GM23338 (cell line): ENCODE measurements around the gene RNASE8. TPM values are rescaled to one million over a fixed set of nuclear protein-coding genes. Genes with fewer than 3 reads are reported as not detected.

Experiments
- ATAC-seq: fragments of 200-7000 bp; cut with Tn5 transposase; 3 replicates; pipeline ENCODE4 v1.9.1; 2020
- DNase-seq: peaks from one replicate; pipeline ENCODE4 v3.0.0-alpha.2; 2015; ENCODE audit warnings: low spot score
- H2AFZ ChIP-seq: fragments of 200-600 bp; sonication (generic); 2 replicates; pipeline ENCODE4 v1.8.0; 2016; ENCODE audit warnings: antibody characterized with exemption, mild to moderate bottlenecking, moderate library complexity
- H3F3A ChIP-seq: fragments of 200-600 bp; sonication (generic); replicated peaks from 2 replicates; pipeline ENCODE4 v1.8.0; 2017; ENCODE audit warnings: antibody characterized with exemption, mixed run types, low read depth
- H3K27ac ChIP-seq: fragments of 200-600 bp; sonication (generic); 2 replicates; pipeline ENCODE4 v1.6.1; 2016; ENCODE audit warnings: low read depth
- H3K27me3 ChIP-seq: fragments of 200-600 bp; sonication (generic); 2 replicates; pipeline ENCODE4 v1.8.0; 2016; ENCODE audit warnings: mild to moderate bottlenecking, mixed run types, moderate library complexity; ENCODE audit not compliant: insufficient read depth
- H3K36me3 ChIP-seq: fragments of 200-600 bp; sonication (generic); 2 replicates; pipeline ENCODE4 v1.8.0; 2016; ENCODE audit warnings: mild to moderate bottlenecking; ENCODE audit not compliant: insufficient read depth
- H3K4me1 ChIP-seq: fragments of 200-600 bp; sonication (generic); 2 replicates; pipeline ENCODE4 v1.8.0; 2016; ENCODE audit warnings: mild to moderate bottlenecking, moderate library complexity; ENCODE audit not compliant: insufficient read depth
- H3K4me2 ChIP-seq: fragments of 200-600 bp; sonication (generic); 2 replicates; pipeline ENCODE4 v1.7.1; 2017; ENCODE audit warnings: mixed run types
- H3K4me3 ChIP-seq: fragments of 200-600 bp; sonication (generic); 2 replicates; pipeline ENCODE4 v1.6.1; 2016; ENCODE audit warnings: mixed run types
- H3K79me2 ChIP-seq: fragments of 200-600 bp; sonication (generic); replicated peaks from 2 replicates; pipeline ENCODE4 v1.8.0; 2017; ENCODE audit warnings: mild to moderate bottlenecking; ENCODE audit not compliant: insufficient read depth
- H3K9me2 ChIP-seq: fragments of 200-600 bp; sonication (generic); 2 replicates; pipeline ENCODE4 v1.8.0; 2017; ENCODE audit not compliant: insufficient read depth
- H4K20me1 ChIP-seq: fragments of 200-600 bp; sonication (generic); replicated peaks from 2 replicates; pipeline ENCODE4 v1.8.0; 2017; ENCODE audit warnings: mild to moderate bottlenecking; ENCODE audit not compliant: insufficient read depth
- H3K27ac Mint-ChIP-seq: 2 replicates; pipeline ENCODE4 v1.8.0; 2020; ENCODE audit warnings: inconsistent platforms, mild to moderate bottlenecking, moderate library complexity, mixed read lengths
- H3K27me3 Mint-ChIP-seq: 3 replicates; pipeline ENCODE4 v1.8.0; 2022; ENCODE audit warnings: low read depth, mild to moderate bottlenecking, moderate library complexity, mixed read lengths, inconsistent platforms; ENCODE audit not compliant: insufficient read depth, poor library complexity
- H3K36me3 Mint-ChIP-seq: 3 replicates; pipeline ENCODE4 v1.8.0; 2021; ENCODE audit warnings: low read depth, mild to moderate bottlenecking, inconsistent platforms, moderate library complexity, mixed read lengths
- H3K4me1 Mint-ChIP-seq: 3 replicates; pipeline ENCODE4 v1.8.0; 2020; ENCODE audit warnings: mild to moderate bottlenecking, inconsistent platforms, mixed read lengths
- H3K4me3 Mint-ChIP-seq: 3 replicates; pipeline ENCODE4 v1.8.0; 2021; ENCODE audit warnings: moderate library complexity, mild to moderate bottlenecking, inconsistent platforms, mixed read lengths
- H3K9me3 Mint-ChIP-seq: 3 replicates; pipeline ENCODE4 v1.8.0; 2020; ENCODE audit warnings: moderate library complexity, mild to moderate bottlenecking, inconsistent platforms, mixed read lengths
- EZH2 ChIP-seq: fragments of 200-600 bp; sonication (generic); IDR thresholded peaks from one replicate; pipeline ENCODE4 v1.8.0; 2017; ENCODE audit warnings: antibody characterized with exemption, mild to moderate bottlenecking, low read depth; ENCODE audit not compliant: unreplicated experiment
- POLR2AphosphoS5 ChIP-seq: IDR thresholded peaks from 2 replicates; pipeline ENCODE4 v1.6.1; 2016; ENCODE audit warnings: antibody characterized with exemption, low read depth
- polyA plus RNA-seq: library from polyadenylated mRNA; unstranded; fragments of >200 nt; fragmentation: Nextera tagmentation; extraction: Ambion mirVana; gene quantifications from 2 replicates; pipeline ENCODE4 v1.2.1, GENCODE V29; 2016
- total RNA-seq: library from RNA; depleted of rRNA; stranded (reverse); fragments of >200 nt; shearing (Covaris generic); gene quantifications from 2 replicates; pipeline ENCODE4 v1.2.3, GENCODE V29; 2014
- TF ChIP-seq, protein P1 (sequence below): fragments of 250-450 bp; sonication (Bioruptor Pico); IDR thresholded peaks from 2 replicates; pipeline ENCODE4 v1.5.0; 2020; ENCODE audit warnings: mild to moderate bottlenecking, moderate library complexity

Gene RNASE8
- total and polyA plus RNA-seq, 2 experiments from 2014 or later: not detected

GRCh38 chr14:21075719-21076437, 18.3 kb downstream of the RNASE8 start:
- Histone ChIP-seq H3K79me2 (peaks cover 6% of the 10 kb centered on the region), H2AFZ (no peak overlapping the region), H3K4me3 (no peak overlapping the region), H3K9me2 (no peaks in the 10 kb centered on the region), H3K27ac (no peak overlapping the region), H3F3A (peaks cover 4% of the 10 kb centered on the region), H4K20me1 (peaks cover 3% of the 10 kb centered on the region), H3K4me2 (no peak overlapping the region), H3K27me3 (no peaks in the 10 kb centered on the region), H3K4me1 (peaks cover 13% of the 10 kb centered on the region), H3K36me3 (peaks cover 12% of the 10 kb centered on the region; the same call in 1 of the 2 replicates)
- no peak for DNase-seq
- TF ChIP-seq, protein P1, sequence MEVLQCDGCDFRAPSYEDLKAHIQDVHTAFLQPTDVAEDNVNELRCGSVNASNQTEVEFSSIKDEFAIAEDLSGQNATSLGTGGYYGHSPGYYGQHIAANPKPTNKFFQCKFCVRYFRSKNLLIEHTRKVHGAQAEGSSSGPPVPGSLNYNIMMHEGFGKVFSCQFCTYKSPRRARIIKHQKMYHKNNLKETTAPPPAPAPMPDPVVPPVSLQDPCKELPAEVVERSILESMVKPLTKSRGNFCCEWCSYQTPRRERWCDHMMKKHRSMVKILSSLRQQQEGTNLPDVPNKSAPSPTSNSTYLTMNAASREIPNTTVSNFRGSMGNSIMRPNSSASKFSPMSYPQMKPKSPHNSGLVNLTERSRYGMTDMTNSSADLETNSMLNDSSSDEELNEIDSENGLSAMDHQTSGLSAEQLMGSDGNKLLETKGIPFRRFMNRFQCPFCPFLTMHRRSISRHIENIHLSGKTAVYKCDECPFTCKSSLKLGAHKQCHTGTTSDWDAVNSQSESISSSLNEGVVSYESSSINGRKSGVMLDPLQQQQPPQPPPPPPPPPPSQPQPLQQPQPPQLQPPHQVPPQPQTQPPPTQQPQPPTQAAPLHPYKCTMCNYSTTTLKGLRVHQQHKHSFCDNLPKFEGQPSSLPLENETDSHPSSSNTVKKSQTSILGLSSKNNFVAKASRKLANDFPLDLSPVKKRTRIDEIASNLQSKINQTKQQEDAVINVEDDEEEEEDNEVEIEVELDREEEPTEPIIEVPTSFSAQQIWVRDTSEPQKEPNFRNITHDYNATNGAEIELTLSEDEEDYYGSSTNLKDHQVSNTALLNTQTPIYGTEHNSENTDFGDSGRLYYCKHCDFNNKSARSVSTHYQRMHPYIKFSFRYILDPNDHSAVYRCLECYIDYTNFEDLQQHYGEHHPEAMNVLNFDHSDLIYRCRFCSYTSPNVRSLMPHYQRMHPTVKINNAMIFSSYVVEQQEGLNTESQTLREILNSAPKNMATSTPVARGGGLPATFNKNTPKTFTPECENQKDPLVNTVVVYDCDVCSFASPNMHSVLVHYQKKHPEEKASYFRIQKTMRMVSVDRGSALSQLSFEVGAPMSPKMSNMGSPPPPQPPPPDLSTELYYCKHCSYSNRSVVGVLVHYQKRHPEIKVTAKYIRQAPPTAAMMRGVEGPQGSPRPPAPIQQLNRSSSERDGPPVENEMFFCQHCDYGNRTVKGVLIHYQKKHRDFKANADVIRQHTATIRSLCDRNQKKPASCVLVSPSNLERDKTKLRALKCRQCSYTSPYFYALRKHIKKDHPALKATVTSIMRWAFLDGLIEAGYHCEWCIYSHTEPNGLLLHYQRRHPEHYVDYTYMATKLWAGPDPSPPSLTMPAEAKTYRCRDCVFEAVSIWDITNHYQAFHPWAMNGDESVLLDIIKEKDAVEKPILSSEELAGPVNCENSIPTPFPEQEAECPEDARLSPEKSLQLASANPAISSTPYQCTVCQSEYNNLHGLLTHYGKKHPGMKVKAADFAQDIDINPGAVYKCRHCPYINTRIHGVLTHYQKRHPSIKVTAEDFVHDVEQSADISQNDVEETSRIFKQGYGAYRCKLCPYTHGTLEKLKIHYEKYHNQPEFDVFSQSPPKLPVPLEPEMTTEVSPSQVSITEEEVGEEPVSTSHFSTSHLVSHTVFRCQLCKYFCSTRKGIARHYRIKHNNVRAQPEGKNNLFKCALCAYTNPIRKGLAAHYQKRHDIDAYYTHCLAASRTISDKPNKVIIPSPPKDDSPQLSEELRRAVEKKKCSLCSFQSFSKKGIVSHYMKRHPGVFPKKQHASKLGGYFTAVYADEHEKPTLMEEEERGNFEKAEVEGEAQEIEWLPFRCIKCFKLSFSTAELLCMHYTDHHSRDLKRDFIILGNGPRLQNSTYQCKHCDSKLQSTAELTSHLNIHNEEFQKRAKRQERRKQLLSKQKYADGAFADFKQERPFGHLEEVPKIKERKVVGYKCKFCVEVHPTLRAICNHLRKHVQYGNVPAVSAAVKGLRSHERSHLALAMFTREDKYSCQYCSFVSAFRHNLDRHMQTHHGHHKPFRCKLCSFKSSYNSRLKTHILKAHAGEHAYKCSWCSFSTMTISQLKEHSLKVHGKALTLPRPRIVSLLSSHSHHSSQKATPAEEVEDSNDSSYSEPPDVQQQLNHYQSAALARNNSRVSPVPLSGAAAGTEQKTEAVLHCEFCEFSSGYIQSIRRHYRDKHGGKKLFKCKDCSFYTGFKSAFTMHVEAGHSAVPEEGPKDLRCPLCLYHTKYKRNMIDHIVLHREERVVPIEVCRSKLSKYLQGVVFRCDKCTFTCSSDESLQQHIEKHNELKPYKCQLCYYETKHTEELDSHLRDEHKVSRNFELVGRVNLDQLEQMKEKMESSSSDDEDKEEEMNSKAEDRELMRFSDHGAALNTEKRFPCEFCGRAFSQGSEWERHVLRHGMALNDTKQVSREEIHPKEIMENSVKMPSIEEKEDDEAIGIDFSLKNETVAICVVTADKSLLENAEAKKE (CRISPR knock-in tag): no peak
- no peak for TF ChIP-seq POLR2AphosphoS5
- peaks cover 81% of the 10 kb centered on the region for H3K36me3 Mint-ChIP-seq
- H3K27ac Mint-ChIP-seq: no peak overlapping the region; the same call in 1 of the 2 replicates
- H3K4me3 Mint-ChIP-seq: no peak overlapping the region; the same call in 2 of the 3 replicates
- ATAC-seq: no peak
- peaks cover 14% of the 10 kb centered on the region for H3K27me3 Mint-ChIP-seq
- peaks cover 19% of the 10 kb centered on the region for H3K4me1 Mint-ChIP-seq
- no peaks in the 10 kb centered on the region; the same call in 1 of the 3 replicates for H3K9me3 Mint-ChIP-seq

- Histone ChIP-seq H3K4me3 (no peak overlapping the region), H3K9me2 (no peaks in the 10 kb centered on the region), H3F3A (no peaks in the 10 kb centered on the region), H3K4me2 (no peak overlapping the region), H4K20me1 (peaks cover 3% of the 10 kb centered on the region), H3K36me3 (peaks cover 17% of the 10 kb centered on the region; the same call in 1 of the 2 replicates), H3K79me2 (peaks cover under 1% of the 10 kb centered on the region; the same call in 1 of the 2 replicates), H3K27me3 (no peaks in the 10 kb centered on the region), H3K27ac (no peak overlapping the region), H3K4me1 (peaks cover 3% of the 10 kb centered on the region), H2AFZ (no peak overlapping the region)
- Mint-ChIP-seq H3K36me3 (peaks cover 86% of the 10 kb centered on the region), H3K27me3 (peaks cover 4% of the 10 kb centered on the region), H3K4me3 (no peak overlapping the region), H3K9me3 (no peaks in the 10 kb centered on the region; the same call in 1 of the 3 replicates), H3K27ac (no peak overlapping the region), H3K4me1 (peaks cover 8% of the 10 kb centered on the region)
- DNase-seq (no peak), ATAC-seq (no peak)
- no peak for TF ChIP-seq EZH2
Observed at GRCh38 chr14:21077672-21078071, 20.1 kb downstream of the RNASE8 start.
